Naive thymus-derived CD4-positive, alpha-beta T cell (primary cell): Measurements from ENCODE around the gene ZCCHC24. TPM values are rescaled to one million over a fixed set of nuclear protein-coding genes. Genes with fewer than 3 reads are reported as not detected.
A peak's percentile ranks its signal among the peaks of the same experiment; 100 is the strongest.

ENCODE experiments used
- ATAC-seq: fragments of 150-1000 bp; cut with Tn5 transposase; 2 replicates; pipeline ENCODE4 v1.10.0; 2021; ENCODE audit warnings: mild to moderate bottlenecking, moderate library complexity
- CTCF ChIA-PET: fragments of 350-600 bp; sonication (Branson Sonifier 250); formaldehyde crosslinking; loops from one replicate; lab custom pipeline; 2021; ENCODE audit warnings: antibody characterized with exemption; lab: Charles Lee
- POLR2A ChIA-PET: fragments of 350-600 bp; sonication (Branson Sonifier 250); formaldehyde crosslinking; loops from one replicate; lab custom pipeline; 2021; ENCODE audit warnings: antibody characterized with exemption, inconsistent platforms; lab: Charles Lee
- DNase-seq, 9 donors: peaks; one replicate each; pipeline versions ENCODE4 v3.0.0 to v3.0.0-alpha.2; 2020 to 2022; ENCODE audit warnings: mixed read lengths in 1 of 9
- H3K27ac ChIP-seq: one replicate; pipeline ENCODE4 v1.7.0; 2013; ENCODE audit warnings: mild to moderate bottlenecking, low read depth, low read length, moderate library complexity
- H3K27me3 ChIP-seq, 2 donors: one replicate each; pipeline ENCODE4 v1.7.0; 2013; ENCODE audit warnings: low read length in 2 of 2, mild to moderate bottlenecking in 2 of 2, moderate library complexity in 2 of 2; ENCODE audit not compliant: control insufficient read depth in 2 of 2, insufficient read depth in 2 of 2
- H3K36me3 ChIP-seq, 3 experiments: 1 replicate in 2 of 3; 2 replicates in 1 of 3; pipeline ENCODE4 v1.7.0; 2013; ENCODE audit warnings: low read length in 3 of 3, mild to moderate bottlenecking in 3 of 3, moderate library complexity in 1 of 3; ENCODE audit not compliant: insufficient read depth in 3 of 3, control insufficient read depth in 2 of 3
- H3K4me1 ChIP-seq, 2 donors: one replicate each; pipeline ENCODE4 v1.7.0; 2013; ENCODE audit warnings: low read length in 2 of 2, mild to moderate bottlenecking in 2 of 2, moderate library complexity in 1 of 2; ENCODE audit not compliant: control insufficient read depth in 2 of 2, insufficient read depth in 2 of 2
- H3K4me3 ChIP-seq: 2 replicates; pipeline ENCODE4 v1.7.0; 2013; ENCODE audit warnings: mild to moderate bottlenecking, low read length
- H3K9me3 ChIP-seq, 3 experiments: 1 replicate in 2 of 3; 2 replicates in 1 of 3; pipeline ENCODE4 v1.7.0; 2013; ENCODE audit warnings: low read length in 3 of 3; ENCODE audit not compliant: control insufficient read depth in 2 of 3
- H3K27ac Mint-ChIP-seq, 9 donors: one replicate each; pipeline ENCODE4 v1.8.0; 2020 to 2022; ENCODE audit warnings: mixed read lengths in 9 of 9, mild to moderate bottlenecking in 8 of 9, moderate library complexity in 5 of 9, inconsistent platforms in 2 of 9
- H3K27me3 Mint-ChIP-seq, 5 donors: one replicate each; pipeline ENCODE4 v1.8.0; 2021 to 2022; ENCODE audit warnings: mixed read lengths in 5 of 5, mild to moderate bottlenecking in 1 of 5
- H3K36me3 Mint-ChIP-seq, 5 donors: one replicate each; pipeline ENCODE4 v1.8.0; 2020 to 2022; ENCODE audit warnings: mixed read lengths in 5 of 5, mild to moderate bottlenecking in 3 of 5, inconsistent platforms in 1 of 5
- H3K4me1 Mint-ChIP-seq, 7 donors: one replicate each; pipeline ENCODE4 v1.8.0; 2020 to 2022; ENCODE audit warnings: mixed read lengths in 7 of 7, mild to moderate bottlenecking in 3 of 7, inconsistent platforms in 1 of 7
- H3K4me3 Mint-ChIP-seq, 10 donors: one replicate each; pipeline ENCODE4 v1.8.0; 2020 to 2022; ENCODE audit warnings: mild to moderate bottlenecking in 10 of 10, mixed read lengths in 10 of 10, moderate library complexity in 6 of 10, inconsistent platforms in 2 of 10
- H3K9me3 Mint-ChIP-seq, 11 donors: one replicate each; pipeline ENCODE4 v1.8.0; 2020 to 2022; ENCODE audit warnings: mixed read lengths in 11 of 11, mild to moderate bottlenecking in 4 of 11, inconsistent platforms in 1 of 11, moderate library complexity in 1 of 11
- intact Hi-C, 2 donors: fragments of 100-400 bp; cut with micrococcal nuclease; formaldehyde crosslinking; loops; one replicate each; pipeline ENCODE4 v1.15.1; 2023
- polyA plus RNA-seq, 2 donors: library from polyadenylated mRNA; unstranded; fragments of 300-500 nt; fragmentation: Illumina TruSeq; gene quantifications; one replicate each; pipeline ENCODE4 v1.2.3, GENCODE V29; 2021
- total RNA-seq, 6 experiments: library from RNA in 5 of 6; stranded (reverse) in 5 of 6; gene quantifications; 1 replicate in 5 of 6; 2 replicates in 1 of 6; pipeline ENCODE4 v1.2.3 and lab custom pipeline; 2021 to 2026

The ZCCHC24 gene
- total and polyA plus RNA-seq, 7 experiments from 2014 or later = 0.30 to 2.0 (median 0.73) TPM

- H3K4me1 ChIP-seq = no peaks in the 10 kb centered on the region
- no peaks in the 10 kb centered on the region for H3K27me3 ChIP-seq
- H3K36me3 ChIP-seq = no peaks in the 10 kb centered on the region
- CTCF ChIA-PET = no interaction called here
- no peaks in the 10 kb centered on the region for H3K9me3 ChIP-seq
- intact Hi-C loops = no loop called here
- H3K4me3 Mint-ChIP-seq = no peak overlapping the region
- peaks cover 0 to 11% (median 0%) of the 10 kb centered on the region in 7 donors for H3K4me1 Mint-ChIP-seq
- no peak overlapping the region for H3K4me3 ChIP-seq
- peak overlapping the region in 1 of 9 donors; percentile 41 for H3K27ac Mint-ChIP-seq
- peaks cover 0 to 3% (median 0%) of the 10 kb centered on the region in 5 donors for H3K27me3 Mint-ChIP-seq
- ATAC-seq = no peak
- H3K9me3 Mint-ChIP-seq = peaks cover 0 to 2% (median 0%) of the 10 kb centered on the region in 11 donors
- H3K36me3 Mint-ChIP-seq = no peaks in the 10 kb centered on the region
- H3K27ac ChIP-seq = no peak overlapping the region
- POLR2A ChIA-PET = no interaction called here
- DNase-seq = no peak
Measured at GRCh38 chr10:79405995-79406515, 39.4 kb downstream of the ZCCHC24 start.

GRCh38 chr10:79405221-79405994 lies 40.0 kb downstream of the ZCCHC24 start:
- Mint-ChIP-seq H3K4me3 (no peak overlapping the region), H3K4me1 (peaks cover 0 to 10% (median 0%) of the 10 kb centered on the region in 7 donors), H3K36me3 (no peaks in the 10 kb centered on the region), H3K9me3 (peaks cover 0 to 2% (median 0%) of the 10 kb centered on the region in 11 donors), H3K27ac (no peak overlapping the region), H3K27me3 (peaks cover 0 to 3% (median 0%) of the 10 kb centered on the region in 5 donors)
- no peak overlapping the region for H3K4me3 ChIP-seq
- H3K27ac ChIP-seq = no peak overlapping the region
- H3K4me1 ChIP-seq = no peaks in the 10 kb centered on the region
- H3K36me3 ChIP-seq = no peaks in the 10 kb centered on the region
- intact Hi-C loops = no loop called here
- ChIA-PET POLR2A (no interaction called here), CTCF (no interaction called here)
- DNase-seq (no peak), ATAC-seq (no peak)
- no peaks in the 10 kb centered on the region for H3K9me3 ChIP-seq
- no peaks in the 10 kb centered on the region for H3K27me3 ChIP-seq

GRCh38 chr10:79404690-79405131 lies 40.7 kb downstream of the ZCCHC24 start:
- Mint-ChIP-seq H3K27ac (no peak overlapping the region), H3K4me1 (peaks cover 0 to 8% (median under 1%) of the 10 kb centered on the region in 7 donors), H3K27me3 (peaks cover 0 to 3% (median 0%) of the 10 kb centered on the region in 5 donors), H3K9me3 (peaks cover 0 to 2% (median 0%) of the 10 kb centered on the region in 11 donors), H3K36me3 (no peaks in the 10 kb centered on the region), H3K4me3 (no peak overlapping the region)
- Histone ChIP-seq H3K36me3 (no peaks in the 10 kb centered on the region), H3K27me3 (no peaks in the 10 kb centered on the region), H3K9me3 (no peaks in the 10 kb centered on the region), H3K27ac (no peak overlapping the region), H3K4me1 (no peaks in the 10 kb centered on the region), H3K4me3 (no peak overlapping the region)
- ChIA-PET CTCF (no interaction called here), POLR2A (interaction anchor here (0.5 kb wide), 1 partner anchor 752 kb away, joined by 3 read pairs; no protein-coding TSS in a partner anchor)
- intact Hi-C loops = no loop called here
- ATAC-seq (no peak), DNase-seq (no peak)

GRCh38 chr10:79404231-79404609 lies 41.2 kb downstream of the ZCCHC24 start:
- H3K4me3 Mint-ChIP-seq = no peak overlapping the region
- no peak overlapping the region for H3K27ac Mint-ChIP-seq
- CTCF ChIA-PET = no interaction called here
- Histone ChIP-seq H3K4me3 (no peak overlapping the region), H3K9me3 (no peaks in the 10 kb centered on the region), H3K36me3 (no peaks in the 10 kb centered on the region), H3K27me3 (no peaks in the 10 kb centered on the region), H3K27ac (no peak overlapping the region), H3K4me1 (no peaks in the 10 kb centered on the region)
- H3K27me3 Mint-ChIP-seq = peaks cover 0 to 3% (median 0%) of the 10 kb centered on the region in 5 donors
- peaks cover 0 to 2% (median 0%) of the 10 kb centered on the region in 11 donors for H3K9me3 Mint-ChIP-seq
- POLR2A ChIA-PET = interaction anchor here (0.5 kb wide), 1 partner anchor 752 kb away, joined by 3 read pairs; no protein-coding TSS in a partner anchor
- DNase-seq = no peak
- no peaks in the 10 kb centered on the region for H3K36me3 Mint-ChIP-seq
- no peak for ATAC-seq
- peaks cover 0 to 11% (median 6%) of the 10 kb centered on the region in 7 donors for H3K4me1 Mint-ChIP-seq
- intact Hi-C loops = no loop called here

GRCh38 chr10:79403441-79404230 lies 41.8 kb downstream of the ZCCHC24 start:
- no peak overlapping the region for H3K27ac Mint-ChIP-seq
- H3K9me3 ChIP-seq = no peaks in the 10 kb centered on the region
- no peak for DNase-seq
- no peaks in the 10 kb centered on the region for H3K36me3 Mint-ChIP-seq
- ATAC-seq = no peak
- no peaks in the 10 kb centered on the region for H3K27me3 ChIP-seq
- POLR2A ChIA-PET = no interaction called here
- H3K9me3 Mint-ChIP-seq = peaks cover 0 to 2% (median 0%) of the 10 kb centered on the region in 11 donors
- H3K36me3 ChIP-seq = no peaks in the 10 kb centered on the region
- no peak overlapping the region for H3K4me3 Mint-ChIP-seq
- H3K4me1 Mint-ChIP-seq = peaks cover 0 to 11% (median 6%) of the 10 kb centered on the region in 7 donors
- no peak overlapping the region for H3K4me3 ChIP-seq
- intact Hi-C loops = no loop called here
- H3K27ac ChIP-seq = no peak overlapping the region
- no peaks in the 10 kb centered on the region for H3K4me1 ChIP-seq
- H3K27me3 Mint-ChIP-seq = peaks cover 0 to 3% (median 0%) of the 10 kb centered on the region in 5 donors
- CTCF ChIA-PET = no interaction called here

- ChIA-PET POLR2A (no interaction called here), CTCF (no interaction called here)
- Mint-ChIP-seq H3K9me3 (peaks cover 0 to 2% (median 0%) of the 10 kb centered on the region in 11 donors), H3K27ac (no peak overlapping the region), H3K27me3 (peaks cover 0 to 3% (median 0%) of the 10 kb centered on the region in 5 donors), H3K4me1 (peaks cover 0 to 11% (median 6%) of the 10 kb centered on the region in 7 donors), H3K4me3 (no peak overlapping the region), H3K36me3 (no peaks in the 10 kb centered on the region)
- DNase-seq = no peak
- Histone ChIP-seq H3K36me3 (no peaks in the 10 kb centered on the region), H3K27ac (no peak overlapping the region), H3K9me3 (no peaks in the 10 kb centered on the region), H3K27me3 (no peaks in the 10 kb centered on the region), H3K4me1 (no peaks in the 10 kb centered on the region), H3K4me3 (no peak overlapping the region)
- intact Hi-C loops = no loop called here
- no peak for ATAC-seq
Measured at GRCh38 chr10:79402951-79403350, 42.5 kb downstream of the ZCCHC24 start.
